A673 (cell line): ENCODE data around the gene UROS. TPM values are rescaled to one million over a fixed set of nuclear protein-coding genes. Genes with fewer than 3 reads are reported as not detected.

ENCODE experiments used
- BruUV-seq: library from RNA; stranded (reverse); fragments of 400-500 nt; replicated peaks from 2 replicates; lab custom pipeline; 2021; lab: Mats Ljungman, UMichigan
- CTCF ChIA-PET: fragments of 300-600 bp; sonication (Branson Sonifier 250); formaldehyde crosslinking; loops from one replicate; lab custom pipeline; 2022; ENCODE audit warnings: antibody characterized with exemption; lab: Charles Lee
- POLR2A ChIA-PET: fragments of 300-600 bp; sonication (Branson Sonifier 250); formaldehyde crosslinking; loops from one replicate; lab custom pipeline; 2022; ENCODE audit warnings: antibody characterized with exemption; ENCODE audit not compliant: low non-redundant PET; lab: Charles Lee
- DNase-seq: peaks from one replicate; pipeline ENCODE4 v3.0.0-alpha.2; 2015; ENCODE audit warnings: low spot score
- H3K27ac ChIP-seq: fragments of 200-600 bp; sonication (generic); 2 replicates; pipeline ENCODE4 v1.5.1; 2016; ENCODE audit warnings: mixed run types, low read depth, mild to moderate bottlenecking, mixed read lengths, antibody characterized with exemption, low read length; ENCODE audit not compliant: poor library complexity, severe bottlenecking
- H3K27me3 ChIP-seq: fragments of 200-600 bp; sonication (generic); replicated peaks from 2 replicates; pipeline ENCODE4 v1.6.1; 2017; ENCODE audit warnings: mixed run types, low read depth, mild to moderate bottlenecking, mixed read lengths, antibody characterized with exemption, low read length; ENCODE audit not compliant: insufficient read depth, poor library complexity
- H3K36me3 ChIP-seq: fragments of 200-600 bp; sonication (generic); 2 replicates; pipeline ENCODE4 v1.6.1; 2016; ENCODE audit warnings: mixed run types, mild to moderate bottlenecking, mixed read lengths, antibody characterized with exemption, low read length; ENCODE audit not compliant: insufficient read depth, poor library complexity, severe bottlenecking
- H3K4me1 ChIP-seq: fragments of 200-600 bp; sonication (generic); 2 replicates; pipeline ENCODE4 v1.6.1; 2017; ENCODE audit warnings: mixed run types, mild to moderate bottlenecking, mixed read lengths, antibody characterized with exemption, low read length; ENCODE audit not compliant: insufficient read depth, poor library complexity, severe bottlenecking
- H3K4me3 ChIP-seq: fragments of 200-600 bp; sonication (generic); 2 replicates; pipeline ENCODE4 v1.5.1; 2016; ENCODE audit warnings: low read depth, mixed run types, mild to moderate bottlenecking, mixed read lengths, low read length; ENCODE audit not compliant: poor library complexity, severe bottlenecking
- H3K9me3 ChIP-seq: fragments of 200-600 bp; sonication (generic); 2 replicates; pipeline ENCODE4 v1.6.1; 2016; ENCODE audit warnings: mixed run types, low read depth, mild to moderate bottlenecking, mixed read lengths, antibody characterized with exemption, low read length; ENCODE audit not compliant: poor library complexity, severe bottlenecking
- CTCF ChIP-seq: fragments of 300-800, 200-600 bp; sonication (generic); conservative IDR thresholded peaks from 2 replicates; pipeline ENCODE4 v1.5.1; 2017; ENCODE audit warnings: low read depth, mild to moderate bottlenecking, antibody characterized with exemption, low read length, moderate library complexity, mixed read lengths
- EZH2 ChIP-seq: fragments of 200-600 bp; sonication (generic); IDR thresholded peaks from 2 replicates; pipeline ENCODE4 v1.6.1; 2017; ENCODE audit warnings: borderline replicate concordance, low read depth, mild to moderate bottlenecking, mixed read lengths, antibody characterized with exemption, low read length; ENCODE audit not compliant: poor library complexity, severe bottlenecking
- intact Hi-C: fragments of 100-400 bp; cut with micrococcal nuclease; formaldehyde crosslinking; loops from one replicate; pipeline ENCODE4 v1.10.0; 2022; ENCODE audit not compliant: unreplicated experiment
- total RNA-seq: library from RNA; stranded (reverse); gene quantifications from 2 replicates; pipeline ENCODE4 v1.2.3, GENCODE V29; 2021

UROS gene
- total RNA-seq, 1 experiment from 2014 or later, result 70.7 TPM

GRCh38 chr10:125765835-125766234, 57.2 kb downstream of the UROS start:
- intact Hi-C loops, result no loop called here
- DNase-seq, result no peak
- no peak overlapping the region for H3K4me3 ChIP-seq
- no peaks in the 10 kb centered on the region for H3K9me3 ChIP-seq
- POLR2A ChIA-PET, result no interaction called here
- H3K36me3 ChIP-seq, result peaks cover 37% of the 10 kb centered on the region
- no peak overlapping the region for H3K27ac ChIP-seq
- CTCF ChIA-PET, result no interaction called here
- no TSS peak for BruUV-seq
- TF ChIP-seq CTCF (no peak), EZH2 (no peak)
- H3K27me3 ChIP-seq, result no peaks in the 10 kb centered on the region
- no peaks in the 10 kb centered on the region for H3K4me1 ChIP-seq

GRCh38 chr10:125762692-125763648, 60.1 kb downstream of the UROS start:
- POLR2A ChIA-PET, result no interaction called here
- Histone ChIP-seq H3K4me3 (no peak overlapping the region), H3K27me3 (no peaks in the 10 kb centered on the region), H3K36me3 (peaks cover 57% of the 10 kb centered on the region), H3K4me1 (no peaks in the 10 kb centered on the region), H3K27ac (no peak overlapping the region), H3K9me3 (no peaks in the 10 kb centered on the region)
- CTCF ChIA-PET, result no interaction called here
- BruUV-seq, result no TSS peak
- intact Hi-C loops, result no loop called here
- no peak for DNase-seq
- TF ChIP-seq EZH2, result no peak
- TF ChIP-seq CTCF, result no peak

- no peak for TF ChIP-seq CTCF
- no peak for TF ChIP-seq EZH2
- Histone ChIP-seq H3K4me3 (no peak overlapping the region), H3K27me3 (no peaks in the 10 kb centered on the region), H3K27ac (no peak overlapping the region), H3K9me3 (no peaks in the 10 kb centered on the region), H3K4me1 (no peaks in the 10 kb centered on the region), H3K36me3 (peaks cover 58% of the 10 kb centered on the region)
- ChIA-PET CTCF (no interaction called here), POLR2A (no interaction called here)
- DNase-seq, result no peak
- no TSS peak for BruUV-seq
- intact Hi-C loops, result no loop called here
Observed at GRCh38 chr10:125761961-125762360, 61.1 kb downstream of the UROS start.
